HTERT RPE-1 (cell line): Measurements from ENCODE around the gene SEC14L5.
"Not testable (repeated sequence)": the region's sequence is repeated elsewhere in the genome, so short reads cannot be mapped to it uniquely, and the experiment has no call there.

Experiments used
- in situ Hi-C: fragments of 300-500 bp; cut with MboI; formaldehyde crosslinking; loops from 4 replicates; pipeline ENCODE4 v1.14.3; 2020; ENCODE audit warnings: low sequenced_read_pairs

Gene SEC14L5

GRCh38 chr16:4929619-4930018, 28.5 kb upstream of the SEC14L5 start:
- in situ Hi-C loops: not testable (repeated sequence)

- in situ Hi-C loops: no loop called here
Measured at GRCh38 chr16:4931381-4931780, 26.7 kb upstream of the SEC14L5 start.

- in situ Hi-C loops: no loop called here
Measured at GRCh38 chr16:4933433-4933832, 24.7 kb upstream of the SEC14L5 start.

GRCh38 chr16:4933871-4934395, 24.2 kb upstream of the SEC14L5 start:
- in situ Hi-C loops: no loop called here

GRCh38 chr16:4934591-4934990, 23.5 kb upstream of the SEC14L5 start:
- in situ Hi-C loops: no loop called here

GRCh38 chr16:4935241-4935855, 22.8 kb upstream of the SEC14L5 start:
- in situ Hi-C loops: no loop called here

GRCh38 chr16:4936181-4936990, 21.7 kb upstream of the SEC14L5 start:
- in situ Hi-C loops: no loop called here

- in situ Hi-C loops: no loop called here
Measured at GRCh38 chr16:4936991-4937781, 20.9 kb upstream of the SEC14L5 start, which contains the start of gene PPL. Gene PPL, minus strand, starts transcription at chr16:4937148. Its CDS starts 103 bp downstream, at chr16:4937045.

- in situ Hi-C loops: no loop called here
Measured at GRCh38 chr16:4937782-4938682, 20.1 kb upstream of the SEC14L5 start.

- in situ Hi-C loops: no loop called here
Measured at GRCh38 chr16:4938683-4939030, 19.5 kb upstream of the SEC14L5 start.

GRCh38 chr16:4940719-4941118, 17.4 kb upstream of the SEC14L5 start:
- in situ Hi-C loops: no loop called here

- in situ Hi-C loops: no loop called here
Measured at GRCh38 chr16:4942481-4942880, 15.6 kb upstream of the SEC14L5 start.

- in situ Hi-C loops: no loop called here
Measured at GRCh38 chr16:4944333-4945281, 13.5 kb upstream of the SEC14L5 start.

- in situ Hi-C loops: no loop called here
Measured at GRCh38 chr16:4945560-4946502, 12.3 kb upstream of the SEC14L5 start.

- in situ Hi-C loops: no loop called here
Measured at GRCh38 chr16:4946917-4947316, 11.2 kb upstream of the SEC14L5 start.

GRCh38 chr16:4947722-4948503, 10.2 kb upstream of the SEC14L5 start:
- in situ Hi-C loops: no loop called here
